Mesenchymal stem cell (in vitro differentiated cells and primary cell): ENCODE results near the gene PDE9A.

Source experiments
- DNase-seq: peaks from one replicate; pipeline ENCODE4 v3.0.0-alpha.2; 2013
- H2AFZ ChIP-seq: one replicate; pipeline ENCODE4 v1.6.1; 2013; ENCODE audit warnings: low read depth, mild to moderate bottlenecking, control low read depth, inconsistent platforms, low read length, moderate library complexity
- H2AK5ac ChIP-seq: 2 replicates; pipeline ENCODE4 v1.6.1; 2013; ENCODE audit warnings: low read length, moderate library complexity, mild to moderate bottlenecking, inconsistent platforms; ENCODE audit not compliant: severe bottlenecking
- H2BK120ac ChIP-seq: one replicate; pipeline ENCODE4 v1.6.1; 2013; ENCODE audit warnings: low read depth, mild to moderate bottlenecking, inconsistent platforms, low read length, moderate library complexity
- H2BK12ac ChIP-seq, 2 experiments: one replicate each; pipeline ENCODE4 v1.6.1; 2013; ENCODE audit warnings: inconsistent platforms in 2 of 2, low read length in 2 of 2, mild to moderate bottlenecking in 2 of 2, moderate library complexity in 2 of 2, control low read depth in 1 of 2
- H2BK15ac ChIP-seq: one replicate; pipeline ENCODE4 v1.6.1; 2013; ENCODE audit warnings: mild to moderate bottlenecking, low read depth, inconsistent platforms; ENCODE audit not compliant: poor library complexity, severe bottlenecking
- H2BK5ac ChIP-seq: 2 replicates; pipeline ENCODE4 v1.6.1; 2013; ENCODE audit warnings: low read depth, mild to moderate bottlenecking, low read length, control low read depth, inconsistent platforms; ENCODE audit not compliant: poor library complexity, severe bottlenecking
- H3K14ac ChIP-seq, 2 experiments: one replicate each; pipeline ENCODE4 v1.6.1; 2013; ENCODE audit warnings: inconsistent platforms in 2 of 2, low read length in 2 of 2, control low read depth in 1 of 2, mild to moderate bottlenecking in 1 of 2, moderate library complexity in 1 of 2
- H3K18ac ChIP-seq, 2 experiments: one replicate each; pipeline ENCODE4 v1.6.1; 2013; ENCODE audit warnings: inconsistent platforms in 2 of 2, low read length in 2 of 2, control low read depth in 1 of 2, low read depth in 1 of 2, mild to moderate bottlenecking in 1 of 2
- H3K23ac ChIP-seq, 2 experiments: one replicate each; pipeline ENCODE4 v1.6.1; 2013; ENCODE audit warnings: inconsistent platforms in 2 of 2, low read length in 2 of 2, mild to moderate bottlenecking in 2 of 2, moderate library complexity in 2 of 2, control low read depth in 1 of 2
- H3K27ac ChIP-seq: 2 replicates; pipeline ENCODE4 v1.5.1; 2013; ENCODE audit warnings: mild to moderate bottlenecking, moderate library complexity, low read length, control low read depth, inconsistent platforms; ENCODE audit not compliant: poor library complexity, severe bottlenecking
- H3K27me3 ChIP-seq, 2 experiments: 2 replicates each; pipeline versions ENCODE4 v1.6.1 to v1.7.0; 2013; ENCODE audit warnings: low read length in 2 of 2, mild to moderate bottlenecking in 2 of 2, moderate library complexity in 2 of 2, control low read depth in 1 of 2, inconsistent platforms in 1 of 2; ENCODE audit not compliant: control insufficient read depth in 1 of 2, insufficient read depth in 1 of 2
- H3K36me3 ChIP-seq, 2 experiments: 2 replicates each; pipeline versions ENCODE4 v1.6.1 to v1.7.0; 2013; ENCODE audit warnings: low read length in 2 of 2, control low read depth in 1 of 2, inconsistent platforms in 1 of 2, low read depth in 1 of 2, mild to moderate bottlenecking in 1 of 2; ENCODE audit not compliant: insufficient read depth in 2 of 2, control insufficient read depth in 1 of 2
- H3K4ac ChIP-seq, 2 experiments: one replicate each; pipeline ENCODE4 v1.6.1; 2013; ENCODE audit warnings: inconsistent platforms in 2 of 2, low read length in 2 of 2, mild to moderate bottlenecking in 2 of 2, moderate library complexity in 2 of 2, control low read depth in 1 of 2, low read depth in 1 of 2
- H3K4me1 ChIP-seq: 2 replicates; pipeline ENCODE4 v1.6.1; 2013; ENCODE audit warnings: low read depth, low read length, control low read depth; ENCODE audit not compliant: control insufficient read depth, insufficient read depth
- H3K4me2 ChIP-seq: 2 replicates; pipeline ENCODE4 v1.6.1; 2013; ENCODE audit warnings: low read length, mild to moderate bottlenecking, inconsistent platforms; ENCODE audit not compliant: poor library complexity, severe bottlenecking
- H3K4me3 ChIP-seq, 2 experiments: 2 replicates each; pipeline versions ENCODE4 v1.5.1 to v1.7.0; 2013; ENCODE audit warnings: low read length in 2 of 2, mild to moderate bottlenecking in 2 of 2, control low read depth in 1 of 2, low read depth in 1 of 2; ENCODE audit not compliant: insufficient read depth in 1 of 2
- H3K79me1 ChIP-seq: replicated peaks from 2 replicates; pipeline ENCODE4 v1.6.1; 2013; ENCODE audit warnings: mild to moderate bottlenecking, control low read depth, low read length, inconsistent platforms; ENCODE audit not compliant: poor library complexity, severe bottlenecking
- H3K9ac ChIP-seq: 2 replicates; pipeline ENCODE4 v1.7.0; 2013; ENCODE audit warnings: mild to moderate bottlenecking, low read length, moderate library complexity
- H3K9me3 ChIP-seq: 2 replicates; pipeline ENCODE4 v1.7.0; 2013; ENCODE audit warnings: mild to moderate bottlenecking, low read length; ENCODE audit not compliant: control insufficient read depth
- H4K8ac ChIP-seq: one replicate; pipeline ENCODE4 v1.6.1; 2013; ENCODE audit warnings: inconsistent platforms, mild to moderate bottlenecking, low read length, moderate library complexity
- H4K91ac ChIP-seq: one replicate; pipeline ENCODE4 v1.6.1; 2013; ENCODE audit warnings: mild to moderate bottlenecking, low read length, inconsistent platforms
- WGBS: methylation state at CpG from one replicate; pipeline ENCODE4 v1.1.7; 2013; ENCODE audit warnings: mixed read lengths; 5-methylcytosine and 5-hydroxymethylcytosine counted together

PDE9A gene

DNA sequence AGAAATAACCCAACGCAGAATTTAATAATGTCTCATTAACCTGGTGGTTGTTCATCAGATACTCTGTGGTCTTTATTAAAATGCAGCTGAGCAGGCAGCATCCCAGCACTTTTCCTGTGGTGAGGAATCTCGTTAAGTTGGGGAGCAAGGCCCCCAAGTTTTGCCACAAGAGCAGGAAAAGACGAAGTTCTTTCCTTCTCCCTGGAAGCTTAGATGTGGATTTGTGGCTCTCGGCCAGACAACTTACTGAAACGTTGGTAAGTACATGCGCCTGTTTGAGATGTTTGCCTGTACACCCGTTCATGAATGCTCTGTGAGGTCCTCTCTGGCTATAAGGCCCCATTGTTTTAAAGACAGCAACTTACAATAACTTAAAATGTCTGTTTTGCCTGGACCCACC, 34.3 kb upstream of the PDE9A start:
- 84% methylated on average over 7 of the region's 7 CpGs for WGBS
- H2BK12ac ChIP-seq, result no peak overlapping the region

DNA sequence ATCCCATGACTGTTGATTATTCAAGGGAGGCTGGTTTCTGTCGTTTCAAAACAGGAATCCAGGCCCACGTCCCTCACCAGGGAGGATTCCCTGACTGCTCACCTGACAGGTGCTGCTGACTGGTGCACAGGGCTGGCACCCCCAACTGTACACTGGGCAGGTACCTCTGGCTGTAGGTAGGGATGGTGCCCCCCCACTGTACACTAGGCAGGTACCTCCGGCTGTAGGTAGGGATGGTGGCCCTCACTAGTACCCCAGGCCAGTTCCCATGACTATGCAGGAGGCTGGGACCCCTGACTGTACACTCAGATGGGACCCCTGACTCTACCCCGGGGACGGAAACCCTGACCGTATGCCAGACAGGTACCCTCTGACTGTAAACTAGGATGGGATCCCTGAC, 33.6 kb upstream of the PDE9A start:
- H3K79me1 ChIP-seq, result no peaks in the 10 kb centered on the region
- DNase-seq, result no peak
- H3K14ac ChIP-seq, result no peak overlapping the region
- H2BK15ac ChIP-seq, result no peak overlapping the region
- H2BK5ac ChIP-seq, result no peak overlapping the region
- H3K36me3 ChIP-seq, result no peaks in the 10 kb centered on the region
- no peak overlapping the region for H3K4me2 ChIP-seq
- no peak overlapping the region for H3K27ac ChIP-seq
- H3K9ac ChIP-seq, result no peak overlapping the region
- H3K27me3 ChIP-seq, result peaks cover 55 to 84% of the 10 kb centered on the region in 2 experiments
- no peak overlapping the region for H2BK120ac ChIP-seq
- H4K91ac ChIP-seq, result no peak overlapping the region
- H2BK12ac ChIP-seq, result no peak overlapping the region
- no peak overlapping the region for H3K23ac ChIP-seq
- no peak overlapping the region for H2AK5ac ChIP-seq
- no peak overlapping the region for H3K4me3 ChIP-seq
- no peak overlapping the region for H2AFZ ChIP-seq
- H3K4ac ChIP-seq, result no peak overlapping the region
- WGBS, result 88% methylated on average over 6 of the region's 6 CpGs
- no peak overlapping the region for H3K18ac ChIP-seq
- no peak overlapping the region for H4K8ac ChIP-seq
- H3K4me1 ChIP-seq, result peaks cover 17% of the 10 kb centered on the region
- H3K9me3 ChIP-seq, result no peaks in the 10 kb centered on the region

More for the DNA sequence above, 34.3 kb upstream of the PDE9A start:
- H3K4me2 ChIP-seq, result no peak overlapping the region
- no peak overlapping the region for H4K91ac ChIP-seq
- H3K4ac ChIP-seq, result no peak overlapping the region
- no peak overlapping the region for H2AK5ac ChIP-seq
- H2AFZ ChIP-seq, result no peak overlapping the region
- H4K8ac ChIP-seq, result no peak overlapping the region
- H3K9ac ChIP-seq, result no peak overlapping the region
- H3K4me1 ChIP-seq, result peaks cover 17% of the 10 kb centered on the region
- H3K18ac ChIP-seq, result no peak overlapping the region
- no peaks in the 10 kb centered on the region for H3K79me1 ChIP-seq
- no peak for DNase-seq
- H3K27me3 ChIP-seq, result peaks cover 57 to 77% of the 10 kb centered on the region in 2 experiments
- no peak overlapping the region for H3K27ac ChIP-seq
- no peaks in the 10 kb centered on the region for H3K36me3 ChIP-seq
- H3K4me3 ChIP-seq, result no peak overlapping the region
- H3K23ac ChIP-seq, result no peak overlapping the region
- H2BK5ac ChIP-seq, result no peak overlapping the region
- no peak overlapping the region for H2BK120ac ChIP-seq
- H3K9me3 ChIP-seq, result no peaks in the 10 kb centered on the region
- no peak overlapping the region for H2BK15ac ChIP-seq
- H3K14ac ChIP-seq, result no peak overlapping the region

DNA sequence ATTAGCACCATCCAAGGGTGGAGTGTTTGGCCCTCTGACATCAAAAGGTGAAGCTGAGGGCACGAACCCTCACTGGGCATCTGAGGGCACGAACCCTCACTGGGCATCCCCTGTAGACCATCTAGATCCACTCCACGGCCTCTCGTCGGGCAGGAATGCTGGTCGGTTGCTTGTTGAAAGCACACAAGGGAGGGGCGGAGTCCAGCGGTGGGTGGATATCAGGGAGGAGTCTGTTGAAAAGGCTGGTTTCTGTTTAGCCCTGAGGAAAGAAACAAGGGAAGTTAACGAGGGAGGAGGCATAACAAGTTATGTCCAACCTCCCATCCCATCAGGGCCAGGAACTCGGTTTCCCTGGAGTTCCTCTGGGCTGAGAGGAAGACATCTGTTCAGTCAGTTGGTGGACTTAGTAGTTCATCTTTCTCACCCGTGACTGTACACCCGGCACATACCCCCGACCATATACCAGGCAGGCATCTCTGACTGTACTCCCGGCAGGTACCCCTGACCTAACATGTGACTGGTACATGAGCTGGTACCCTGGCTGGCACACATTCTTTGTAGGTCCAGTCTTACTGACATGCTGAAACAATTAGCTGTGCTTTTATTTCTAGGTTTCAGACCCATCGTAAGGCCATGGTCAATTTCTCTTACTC, 32.1 kb upstream of the PDE9A start:
- no peaks in the 10 kb centered on the region for H3K36me3 ChIP-seq
- no peak overlapping the region for H3K4me2 ChIP-seq
- peaks cover 50 to 93% of the 10 kb centered on the region in 2 experiments for H3K27me3 ChIP-seq
- no peak overlapping the region for H3K9ac ChIP-seq
- H3K4me1 ChIP-seq, result peaks cover 10% of the 10 kb centered on the region
- H2BK120ac ChIP-seq, result no peak overlapping the region
- no peak for DNase-seq
- no peak overlapping the region for H3K4ac ChIP-seq
- H3K18ac ChIP-seq, result no peak overlapping the region
- no peaks in the 10 kb centered on the region for H3K79me1 ChIP-seq
- H3K4me3 ChIP-seq, result no peak overlapping the region
- H4K8ac ChIP-seq, result no peak overlapping the region
- no peak overlapping the region for H2BK5ac ChIP-seq
- WGBS, result 84% methylated on average over 13 of the region's 15 CpGs
- no peak overlapping the region for H3K14ac ChIP-seq
- H2BK12ac ChIP-seq, result no peak overlapping the region
- no peak overlapping the region for H3K27ac ChIP-seq
- no peak overlapping the region for H2AFZ ChIP-seq
- H2BK15ac ChIP-seq, result no peak overlapping the region
- H2AK5ac ChIP-seq, result peak overlapping the region; percentile 22
- no peak overlapping the region for H4K91ac ChIP-seq
- no peaks in the 10 kb centered on the region for H3K9me3 ChIP-seq
- H3K23ac ChIP-seq, result no peak overlapping the region

DNA sequence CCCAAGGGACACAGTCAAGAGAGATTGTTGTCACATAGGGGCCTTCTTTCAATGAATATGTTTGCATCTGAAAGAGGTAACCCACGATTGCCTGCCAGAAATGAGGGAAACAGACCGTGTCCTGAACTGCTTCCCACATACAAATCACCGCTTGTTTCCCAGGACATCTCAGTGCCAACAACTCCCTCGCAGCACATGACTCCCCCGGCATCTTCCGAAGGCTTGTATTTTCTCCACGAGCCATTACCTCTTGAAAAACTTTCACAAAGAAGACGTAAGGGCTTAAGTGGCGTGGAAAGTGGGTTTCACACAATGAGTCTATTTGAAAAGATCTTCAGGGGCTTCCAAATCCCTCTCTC, 31.6 kb upstream of the PDE9A start:
- H3K9ac ChIP-seq, result no peak overlapping the region
- no peaks in the 10 kb centered on the region for H3K9me3 ChIP-seq
- H3K27me3 ChIP-seq, result peaks cover 50 to 93% of the 10 kb centered on the region in 2 experiments
- no peak overlapping the region for H2BK15ac ChIP-seq
- no peak overlapping the region for H3K18ac ChIP-seq
- H3K4ac ChIP-seq, result no peak overlapping the region
- H3K23ac ChIP-seq, result no peak overlapping the region
- H4K8ac ChIP-seq, result no peak overlapping the region
- H2BK12ac ChIP-seq, result no peak overlapping the region
- DNase-seq, result no peak
- no peak overlapping the region for H3K4me3 ChIP-seq
- H4K91ac ChIP-seq, result no peak overlapping the region
- no peaks in the 10 kb centered on the region for H3K79me1 ChIP-seq
- 87% methylated on average over 9 of the region's 9 CpGs for WGBS
- H3K27ac ChIP-seq, result no peak overlapping the region
- no peak overlapping the region for H2BK120ac ChIP-seq
- no peak overlapping the region for H3K14ac ChIP-seq
- H2AK5ac ChIP-seq, result no peak overlapping the region
- no peak overlapping the region for H3K4me2 ChIP-seq
- H3K4me1 ChIP-seq, result peaks cover 10% of the 10 kb centered on the region
- H3K36me3 ChIP-seq, result no peaks in the 10 kb centered on the region
- H2BK5ac ChIP-seq, result no peak overlapping the region
- H2AFZ ChIP-seq, result no peak overlapping the region
